HFF-Myc (cell line): Measurements from ENCODE around the gene OSGEPL1.

Experiments
- DNase-seq: peaks from one replicate; pipeline ENCODE4 v3.0.0-alpha.2; 2011; ENCODE audit warnings: low read depth; ENCODE audit errors: extremely low read depth
- H3K4me3 ChIP-seq: replicated peaks from 2 replicates; pipeline ENCODE4 v1.5.1; 2011; ENCODE audit warnings: low read depth, mild to moderate bottlenecking, control low read depth, low read length
- TF ChIP-seq, protein P1 (sequence below): IDR thresholded peaks from 2 replicates; pipeline ENCODE4 v1.5.1; 2012; ENCODE audit warnings: mild to moderate bottlenecking, low read depth, low read length, control low read depth; ENCODE audit errors: missing control alignments

Gene OSGEPL1

DNA sequence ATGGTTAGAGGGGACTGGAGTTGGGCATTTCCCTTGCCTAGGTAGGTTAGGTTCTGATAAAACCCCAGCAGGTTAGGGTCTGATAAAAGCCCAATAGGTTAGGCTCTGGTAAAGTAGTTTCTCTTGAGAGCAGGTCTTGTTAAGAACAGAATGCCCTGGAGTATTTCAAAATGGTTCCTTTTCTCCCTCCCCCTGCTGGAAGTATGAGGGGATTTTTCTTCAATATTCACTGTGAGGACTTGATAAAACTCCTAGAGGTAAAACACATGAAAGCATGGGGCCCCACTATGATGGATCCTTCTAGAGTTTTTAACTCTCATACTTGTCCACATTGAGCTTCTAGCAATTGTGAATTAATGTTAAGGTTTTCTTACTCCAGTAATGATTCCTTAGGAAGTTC is 60.5 kb downstream of the OSGEPL1 start:
- TF ChIP-seq, protein P1, sequence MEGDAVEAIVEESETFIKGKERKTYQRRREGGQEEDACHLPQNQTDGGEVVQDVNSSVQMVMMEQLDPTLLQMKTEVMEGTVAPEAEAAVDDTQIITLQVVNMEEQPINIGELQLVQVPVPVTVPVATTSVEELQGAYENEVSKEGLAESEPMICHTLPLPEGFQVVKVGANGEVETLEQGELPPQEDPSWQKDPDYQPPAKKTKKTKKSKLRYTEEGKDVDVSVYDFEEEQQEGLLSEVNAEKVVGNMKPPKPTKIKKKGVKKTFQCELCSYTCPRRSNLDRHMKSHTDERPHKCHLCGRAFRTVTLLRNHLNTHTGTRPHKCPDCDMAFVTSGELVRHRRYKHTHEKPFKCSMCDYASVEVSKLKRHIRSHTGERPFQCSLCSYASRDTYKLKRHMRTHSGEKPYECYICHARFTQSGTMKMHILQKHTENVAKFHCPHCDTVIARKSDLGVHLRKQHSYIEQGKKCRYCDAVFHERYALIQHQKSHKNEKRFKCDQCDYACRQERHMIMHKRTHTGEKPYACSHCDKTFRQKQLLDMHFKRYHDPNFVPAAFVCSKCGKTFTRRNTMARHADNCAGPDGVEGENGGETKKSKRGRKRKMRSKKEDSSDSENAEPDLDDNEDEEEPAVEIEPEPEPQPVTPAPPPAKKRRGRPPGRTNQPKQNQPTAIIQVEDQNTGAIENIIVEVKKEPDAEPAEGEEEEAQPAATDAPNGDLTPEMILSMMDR = peak; percentile 13
- no peak for DNase-seq
- no peak overlapping the region for H3K4me3 ChIP-seq

DNA sequence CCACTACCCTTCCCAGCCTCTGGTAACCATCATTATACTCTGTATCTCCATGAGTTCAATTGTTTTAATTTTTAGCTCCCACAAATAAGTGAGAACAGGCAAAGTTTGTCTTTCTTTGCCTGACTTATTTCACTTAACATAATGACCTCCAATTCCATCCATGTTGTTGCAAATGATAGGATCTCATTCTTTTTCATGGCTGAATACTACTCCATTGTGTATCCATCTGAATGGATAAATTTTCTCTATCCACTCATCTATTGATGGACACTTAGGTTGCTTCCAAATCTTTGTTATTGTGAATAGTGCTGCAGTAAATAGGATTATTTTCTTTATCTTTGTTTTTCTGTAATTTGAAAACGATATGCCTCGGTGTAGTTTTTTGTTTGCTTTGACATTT is 61.9 kb downstream of the OSGEPL1 start:
- no peak for DNase-seq
- H3K4me3 ChIP-seq = no peak overlapping the region
- TF ChIP-seq, protein P1 = no peak

- TF ChIP-seq, protein P1 = peak; percentile 35
- DNase-seq = no peak
- H3K4me3 ChIP-seq = no peak overlapping the region
These were observed 64.3 kb downstream of the OSGEPL1 start for GRCh38 chr2:189698020-189698887.
